ENCODE measurements around the gene TMEM223. TPM values are rescaled to one million over a fixed set of nuclear protein-coding genes. Genes with fewer than 3 reads are reported as not detected.
"Not testable (repeated sequence)": the region's sequence is repeated elsewhere in the genome, so short reads cannot be mapped to it uniquely, and the experiment has no call there.

TMEM223 gene
- total RNA-seq, 1 donor from 2014 or later, result 19.6 TPM

DNA sequence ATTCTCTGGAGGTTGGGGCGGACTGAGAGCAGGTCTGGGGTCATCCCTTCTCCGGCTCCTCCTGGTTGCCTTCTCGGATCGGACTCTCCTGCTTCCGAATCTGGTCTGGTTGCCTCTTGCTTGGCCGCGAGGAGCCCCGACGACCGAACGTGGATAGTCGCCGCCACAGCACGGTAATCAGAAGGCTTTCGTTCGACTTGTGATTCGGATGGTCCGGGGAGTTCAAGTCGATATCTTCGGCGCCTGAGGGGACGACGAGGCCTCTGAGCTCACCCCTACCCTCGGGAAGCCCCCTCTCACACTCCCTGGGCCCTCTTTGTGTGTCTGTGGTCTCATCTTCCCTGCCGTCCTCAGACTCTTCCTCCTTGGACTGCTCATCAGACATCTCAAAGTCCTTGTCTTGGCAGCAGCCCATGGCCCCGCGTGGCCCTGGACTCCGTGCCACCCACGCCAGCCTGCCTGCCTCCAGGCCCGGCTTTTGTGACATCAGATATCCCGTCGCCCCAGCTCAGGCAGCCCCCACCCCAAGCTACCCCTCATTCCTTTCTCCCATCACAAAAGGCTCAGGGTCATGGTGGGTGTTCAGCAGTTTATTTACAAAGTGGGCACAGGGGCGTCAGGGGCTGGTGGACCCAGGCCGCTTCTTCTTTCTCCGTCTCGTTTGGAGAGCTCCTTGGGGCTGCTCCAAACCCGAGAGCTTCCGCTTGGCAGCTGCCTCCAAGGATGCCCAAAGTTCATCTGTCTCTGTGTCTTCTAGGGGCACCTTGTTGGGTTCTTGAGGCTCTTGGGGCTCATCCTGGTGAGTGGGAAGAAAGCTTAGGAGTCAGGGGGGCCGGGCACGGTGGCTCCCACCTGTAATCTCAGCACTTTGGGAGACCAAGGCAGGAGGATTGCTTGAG lies 40.8 kb upstream of the TMEM223 start, which contains the start of gene TEX54:
Gene TEX54, minus strand, starts transcription at position 506 of the 899 bp plus-strand sequence.
- no peak for TF ChIP-seq POLR2A (IDR thresholded peaks at IDR 0.05)
- TF ChIP-seq, protein P1, sequence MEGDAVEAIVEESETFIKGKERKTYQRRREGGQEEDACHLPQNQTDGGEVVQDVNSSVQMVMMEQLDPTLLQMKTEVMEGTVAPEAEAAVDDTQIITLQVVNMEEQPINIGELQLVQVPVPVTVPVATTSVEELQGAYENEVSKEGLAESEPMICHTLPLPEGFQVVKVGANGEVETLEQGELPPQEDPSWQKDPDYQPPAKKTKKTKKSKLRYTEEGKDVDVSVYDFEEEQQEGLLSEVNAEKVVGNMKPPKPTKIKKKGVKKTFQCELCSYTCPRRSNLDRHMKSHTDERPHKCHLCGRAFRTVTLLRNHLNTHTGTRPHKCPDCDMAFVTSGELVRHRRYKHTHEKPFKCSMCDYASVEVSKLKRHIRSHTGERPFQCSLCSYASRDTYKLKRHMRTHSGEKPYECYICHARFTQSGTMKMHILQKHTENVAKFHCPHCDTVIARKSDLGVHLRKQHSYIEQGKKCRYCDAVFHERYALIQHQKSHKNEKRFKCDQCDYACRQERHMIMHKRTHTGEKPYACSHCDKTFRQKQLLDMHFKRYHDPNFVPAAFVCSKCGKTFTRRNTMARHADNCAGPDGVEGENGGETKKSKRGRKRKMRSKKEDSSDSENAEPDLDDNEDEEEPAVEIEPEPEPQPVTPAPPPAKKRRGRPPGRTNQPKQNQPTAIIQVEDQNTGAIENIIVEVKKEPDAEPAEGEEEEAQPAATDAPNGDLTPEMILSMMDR (IDR thresholded peaks at IDR 0.05), result no peak
- peak in 1 of 2 donors; percentile 5 for TF ChIP-seq POLR2AphosphoS5 (IDR thresholded peaks at IDR 0.05; ENCODE audit: insufficient read depth in 1 of 2, low read depth in 1 of 2)
- Histone ChIP-seq H3K27ac (peak within 1 kb of the TSS; percentile 94), H3K27me3 (no peaks in the 10 kb centered on the region), H3K36me3 (peaks cover 0 to 14% of the 10 kb centered on the region in 2 donors), H3K9me3 (no peaks in the 10 kb centered on the region), H3K4me1 (peaks cover 59% of the 10 kb centered on the region), H3K4me3 (peak within 1 kb of the TSS; percentile 96 to 99)
- peak in 1 of 2 donors; percentile 93 for DNase-seq (ENCODE audit: extremely low spot score in 2 of 2)
- intact Hi-C loops (cut with DNase I), result loop anchor here (10.0 kb wide), 1 partner anchor 48 kb away; the partner anchor contains the start of gene TMEM179B

DNA sequence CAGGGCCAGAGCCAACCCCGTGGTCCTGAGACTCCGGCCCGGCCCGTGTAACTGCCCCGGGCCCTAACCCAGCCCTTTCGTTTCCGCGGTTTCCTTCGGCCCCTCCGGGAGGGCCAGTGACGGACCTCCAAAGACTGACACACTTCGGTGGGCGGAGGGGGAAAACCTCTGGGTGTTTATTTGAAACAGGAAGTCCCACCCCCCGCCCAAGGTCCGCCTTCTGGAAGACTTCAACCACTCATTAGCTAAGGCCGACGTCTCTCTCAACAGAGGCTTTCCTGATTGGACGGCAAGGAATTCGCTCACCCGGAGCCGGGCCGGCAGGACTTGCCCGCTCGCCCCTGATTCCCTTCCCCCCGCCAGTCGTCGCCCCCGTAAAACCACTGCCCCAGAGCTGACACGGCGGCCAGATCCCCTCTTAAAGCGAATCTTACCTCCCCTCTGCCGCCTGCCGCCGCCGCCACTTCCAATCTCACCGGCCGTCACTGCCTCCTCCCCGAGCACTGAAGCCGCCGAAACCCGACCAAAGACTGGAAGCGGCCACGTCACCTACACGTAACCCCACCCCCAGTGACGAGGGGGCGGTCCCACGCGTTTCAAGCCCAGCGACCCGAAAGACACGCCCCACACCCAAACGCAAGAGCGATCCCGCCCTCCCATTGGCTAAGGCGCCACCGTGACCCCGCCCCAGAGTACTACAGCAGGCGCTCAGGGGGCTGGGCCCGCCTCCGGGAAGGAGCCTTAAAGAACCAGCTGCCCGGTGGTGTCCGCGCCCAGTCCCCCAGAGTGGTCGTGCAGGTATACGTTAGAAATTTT lies 39.9 kb upstream of the TMEM223 start, which contains the start of gene STX5:
Gene STX5, minus strand, starts transcription at position 532 of the 816 bp plus-strand sequence. CDS start 808 bp downstream, outside the sequence.
- Histone ChIP-seq H3K4me3 (peak within 1 kb of the TSS; percentile 96 to 99), H3K36me3 (peaks cover 0 to 21% of the 10 kb centered on the region in 2 donors), H3K4me1 (peaks cover 55% of the 10 kb centered on the region), H3K9me3 (no peaks in the 10 kb centered on the region), H3K27me3 (no peaks in the 10 kb centered on the region), H3K27ac (peak within 1 kb of the TSS; percentile 94)
- TF ChIP-seq, protein P1 (IDR thresholded peaks at IDR 0.05), result no peak
- TF ChIP-seq POLR2AphosphoS5 (IDR thresholded peaks at IDR 0.05; ENCODE audit: insufficient read depth in 1 of 2, low read depth in 1 of 2) (peak; percentile 75 to 96), POLR2A (IDR thresholded peaks at IDR 0.05) (peak; percentile 44 to 66)
- DNase-seq (ENCODE audit: extremely low spot score in 2 of 2), result peak; percentile 99
- intact Hi-C loops (cut with DNase I), result loop anchor here (10.0 kb wide), 1 partner anchor 47 kb away; the partner anchor contains the start of gene TMEM179B

DNA sequence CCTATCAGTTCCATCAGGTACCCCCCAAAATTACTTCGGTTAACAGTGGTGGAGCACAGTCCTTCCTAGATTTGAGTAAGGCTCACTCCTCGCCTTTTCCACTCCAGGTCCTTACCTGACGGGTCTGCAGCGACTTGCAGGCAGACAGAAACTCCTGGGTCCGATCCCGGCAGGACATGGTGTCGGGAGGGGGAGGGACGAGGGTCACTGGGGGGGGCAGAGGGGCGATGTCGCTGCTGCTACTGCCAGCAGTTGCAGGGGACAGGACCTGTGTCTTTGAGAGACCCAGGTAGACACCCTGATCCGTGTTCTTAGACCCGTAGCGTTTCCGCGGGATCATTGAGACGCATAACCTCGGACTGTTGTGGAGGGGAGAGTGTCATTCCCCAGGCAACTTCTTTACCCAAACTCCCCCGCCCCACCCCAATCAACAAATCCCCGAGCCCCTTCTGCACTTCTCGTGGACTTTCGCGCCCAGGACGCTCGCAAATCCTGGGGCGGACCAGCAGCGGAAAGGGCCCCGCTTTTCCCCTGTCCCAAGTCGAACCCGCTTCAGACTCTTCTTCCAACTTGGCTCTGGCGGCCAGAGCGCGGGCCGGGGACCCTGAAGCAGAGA lies 39.2 kb upstream of the TMEM223 start:
- H3K4me3 ChIP-seq, result peak overlapping the region; percentile 96 to 99
- DNase-seq (ENCODE audit: extremely low spot score in 2 of 2), result no peak
- TF ChIP-seq POLR2AphosphoS5 (IDR thresholded peaks at IDR 0.05; ENCODE audit: insufficient read depth in 1 of 2, low read depth in 1 of 2) (peak in 1 of 2 donors; percentile 45), POLR2A (IDR thresholded peaks at IDR 0.05) (peak in 1 of 2 donors; percentile 48)
- TF ChIP-seq, protein P1 (IDR thresholded peaks at IDR 0.05), result no peak
- H3K36me3 ChIP-seq, result peaks cover 0 to 29% of the 10 kb centered on the region in 2 donors
- H3K4me1 ChIP-seq, result peaks cover 55% of the 10 kb centered on the region
- H3K9me3 ChIP-seq, result no peaks in the 10 kb centered on the region
- peak overlapping the region; percentile 94 for H3K27ac ChIP-seq
- intact Hi-C loops (cut with DNase I), result loop anchor here (10.0 kb wide), 1 partner anchor 46 kb away; the partner anchor contains the start of gene TMEM179B
- no peaks in the 10 kb centered on the region for H3K27me3 ChIP-seq

DNA sequence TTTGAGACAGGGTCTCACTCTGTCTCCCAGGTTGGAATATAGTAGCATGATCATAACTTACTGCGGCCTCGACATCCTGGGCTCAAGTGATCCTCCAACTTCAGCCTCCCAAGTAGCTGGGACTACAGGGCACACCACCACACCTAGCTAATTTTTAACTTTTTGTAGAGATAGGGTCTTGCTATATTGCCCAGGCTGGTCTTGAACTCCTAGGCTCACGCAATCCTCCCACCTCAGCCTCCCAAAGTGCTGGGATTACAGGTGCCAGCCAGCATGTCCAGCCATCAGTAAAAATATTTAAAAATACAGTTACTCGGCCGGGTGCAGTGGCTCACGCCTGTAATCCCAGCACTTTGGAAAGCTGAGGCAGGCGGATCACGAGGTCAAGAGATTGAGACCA lies 36.3 kb upstream of the TMEM223 start:
- H3K9me3 ChIP-seq; DNase-seq (ENCODE audit: extremely low spot score in 2 of 2); H3K27me3 ChIP-seq; intact Hi-C loops (cut with DNase I); H3K27ac ChIP-seq; H3K4me3 ChIP-seq: not testable (repeated sequence)
- Histone ChIP-seq H3K36me3 (peaks cover 0 to 44% of the 10 kb centered on the region in 2 donors), H3K4me1 (peaks cover 41% of the 10 kb centered on the region)

DNA sequence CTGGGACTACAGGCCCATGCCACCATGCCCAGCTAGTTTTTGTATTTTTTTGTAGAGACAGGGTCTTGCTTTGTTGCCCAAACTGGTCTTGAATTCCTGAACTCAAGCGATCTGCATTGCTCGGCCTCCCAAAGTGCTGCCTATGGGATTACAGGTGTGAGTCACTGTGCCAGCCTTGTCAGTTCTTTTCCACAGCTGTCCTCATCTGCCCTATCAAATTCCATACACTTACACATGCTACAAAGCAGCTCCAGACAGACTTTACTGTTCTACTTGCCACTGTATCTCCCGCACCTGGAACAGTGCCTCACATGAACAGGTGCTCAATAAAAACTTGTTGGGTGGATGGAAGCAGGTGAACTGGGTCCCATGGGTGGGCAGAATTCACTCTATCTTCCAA lies 31.9 kb upstream of the TMEM223 start:
- no peak overlapping the region for H3K27ac ChIP-seq
- H3K36me3 ChIP-seq, result peaks cover 0 to 84% of the 10 kb centered on the region in 2 donors
- H3K9me3 ChIP-seq, result no peaks in the 10 kb centered on the region
- DNase-seq (ENCODE audit: extremely low spot score in 2 of 2), result no peak
- intact Hi-C loops (cut with DNase I), result no loop called here
- H3K4me3 ChIP-seq, result no peak overlapping the region
- TF ChIP-seq POLR2A (IDR thresholded peaks at IDR 0.05), result no peak
- no peaks in the 10 kb centered on the region for H3K27me3 ChIP-seq
- H3K4me1 ChIP-seq, result peaks cover 9% of the 10 kb centered on the region

Data from vagina (tissue), 2 donors.